Cerebellar nuclear complex (tissue), 1 donor: ENCODE measurements around the gene LHFPL5.

Experiments
- DNase-seq, 2 experiments: peaks; one replicate each; lab custom pipeline; 2025; lab: John Stamatoyannopoulos, UW

Gene LHFPL5

DNA sequence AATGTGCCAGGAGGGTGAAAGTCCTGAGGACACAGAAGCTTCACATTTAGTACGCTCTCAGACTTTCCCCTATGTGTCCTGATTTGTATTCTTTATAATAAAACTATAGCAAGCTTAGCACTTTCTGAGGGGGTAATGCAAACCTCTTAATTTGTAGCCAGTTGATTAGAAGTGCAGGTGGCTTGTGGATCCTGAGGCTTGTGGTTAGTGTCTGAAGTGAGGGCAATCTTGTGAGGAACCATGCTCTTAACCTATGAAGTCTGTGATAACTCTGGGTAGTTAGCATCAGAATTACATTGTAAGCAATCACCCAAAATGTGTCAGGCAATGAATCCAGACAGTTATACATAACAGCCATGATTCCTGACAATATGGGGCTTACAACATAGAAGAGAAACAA lies 51.1 kb downstream of the LHFPL5 start:
- DNase-seq, result no peak

DNA sequence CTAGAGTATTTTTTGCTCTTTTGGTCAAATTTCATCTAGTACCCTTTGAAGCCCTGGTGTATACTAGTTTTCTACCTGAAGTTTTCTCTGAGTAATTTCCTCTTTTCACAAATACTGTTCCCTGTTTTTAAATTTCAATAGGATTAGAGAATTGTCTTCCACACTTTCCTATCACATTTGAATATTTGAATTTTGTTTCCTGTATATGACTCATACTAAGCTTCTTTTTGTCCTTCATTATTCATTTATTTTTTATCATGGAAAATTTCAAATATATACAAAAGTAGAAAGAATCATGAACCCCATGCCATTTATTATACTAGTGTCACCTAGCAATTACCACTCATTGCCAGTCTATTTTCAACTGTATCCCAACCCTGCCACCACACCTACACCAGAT lies 52.7 kb downstream of the LHFPL5 start:
- DNase-seq, result no peak

DNA sequence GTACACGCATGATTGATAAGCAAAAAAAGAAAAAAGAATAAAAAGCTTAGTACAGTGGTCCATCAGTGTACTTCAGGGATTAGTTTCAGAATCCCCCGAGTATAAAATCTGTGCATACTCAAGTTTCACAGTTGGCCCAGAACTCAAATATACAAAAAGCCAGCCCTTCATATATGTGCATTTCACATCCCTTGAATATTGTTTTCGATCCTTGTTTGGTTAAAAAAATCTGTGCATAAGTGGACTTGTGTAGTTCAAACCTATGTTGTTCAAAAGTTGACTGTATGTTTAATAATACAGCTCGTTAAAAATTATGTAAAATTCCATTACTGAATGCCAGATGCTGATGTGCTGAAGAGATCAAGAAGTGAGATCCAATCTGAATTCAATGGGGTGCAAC lies 54.2 kb downstream of the LHFPL5 start:
- DNase-seq, result no peak
